NAMALWA (cell line): ENCODE results near the gene PLA2G4B.

Experiments
- DNase-seq: peaks from one replicate; pipeline ENCODE4 v3.0.0-alpha.2; 2015; ENCODE audit warnings: low spot score

The PLA2G4B gene

DNA sequence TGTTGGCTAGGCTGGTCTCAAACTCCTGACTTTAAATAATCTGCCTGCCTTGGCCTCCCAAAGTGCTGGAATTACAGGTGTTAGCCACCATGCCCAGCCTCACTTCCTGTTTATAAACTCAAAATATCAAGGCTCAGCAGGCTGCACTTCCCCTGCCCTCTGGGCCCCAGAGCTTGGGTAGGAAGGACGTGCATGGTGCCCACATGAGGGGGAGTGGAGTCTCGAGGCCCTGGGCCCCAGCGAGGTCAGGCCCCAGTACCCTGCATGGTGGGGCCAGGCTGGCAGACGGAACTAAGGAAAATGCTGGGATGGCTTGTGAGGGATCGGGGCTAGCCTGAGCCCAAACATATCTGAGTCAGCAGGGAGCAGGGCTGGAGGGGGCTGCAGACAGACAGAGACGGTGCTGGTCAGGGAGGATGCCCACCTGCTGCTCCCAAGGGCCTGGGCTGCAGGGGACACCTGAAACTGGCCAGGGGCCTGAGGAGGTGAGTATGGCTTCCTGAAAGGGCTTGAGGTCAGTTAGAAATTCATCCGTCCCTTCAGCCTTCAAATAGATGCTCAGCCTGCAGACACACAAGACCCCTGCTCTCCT, 50.1 kb downstream of the PLA2G4B start:
- no peak for DNase-seq

DNA sequence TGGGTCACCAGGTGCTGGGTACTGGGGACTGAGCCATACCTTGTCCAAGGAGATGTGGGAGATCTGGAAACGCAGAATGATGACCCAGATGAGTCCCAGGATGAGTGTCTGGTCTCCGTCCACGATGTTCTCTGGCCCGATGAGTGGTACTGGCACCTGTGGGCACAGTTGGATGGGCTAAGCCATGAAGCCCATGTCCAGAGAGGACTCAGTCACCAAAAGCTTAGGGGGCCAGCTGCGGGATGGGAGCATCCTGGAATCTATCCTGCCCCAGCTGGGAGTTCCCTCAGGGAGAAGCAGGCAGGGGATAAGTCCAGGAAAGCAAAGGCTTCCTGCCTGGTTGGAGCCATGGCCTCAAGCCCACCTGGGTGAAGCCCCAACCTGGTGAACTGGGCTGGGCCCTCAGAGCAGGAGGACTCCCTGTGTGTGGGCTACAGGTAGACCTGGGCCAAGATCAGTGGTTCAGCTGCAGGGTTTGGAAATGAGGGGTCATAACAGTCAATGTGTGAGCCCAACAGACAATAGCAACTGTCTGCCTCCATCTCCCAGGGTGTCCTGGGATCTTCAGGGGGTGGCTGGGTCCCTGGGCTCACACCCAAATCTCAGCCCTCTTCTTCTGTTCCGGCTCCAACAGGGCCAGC, 51.5 kb downstream of the PLA2G4B start:
- DNase-seq, result no peak

DNA sequence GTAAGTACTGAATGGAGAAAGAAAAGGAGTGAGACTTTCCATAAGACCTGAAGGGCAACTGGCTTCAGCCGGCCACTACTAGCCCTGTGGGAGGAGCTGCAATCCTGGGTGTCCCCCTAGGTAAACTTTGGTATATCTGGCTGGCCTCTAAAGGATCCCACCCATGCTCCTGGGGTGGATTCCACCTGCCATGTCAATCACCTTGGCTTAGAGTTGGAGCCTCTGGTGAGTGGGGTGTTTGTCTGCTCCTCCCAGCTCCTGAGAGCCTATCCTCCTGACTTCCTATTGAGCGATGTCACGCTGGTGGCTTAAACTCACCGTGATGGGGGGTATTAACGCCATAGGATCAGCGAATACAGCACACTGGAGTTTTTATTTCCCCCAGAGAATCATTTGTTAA, 52.6 kb downstream of the PLA2G4B start:
- no peak for DNase-seq

DNA sequence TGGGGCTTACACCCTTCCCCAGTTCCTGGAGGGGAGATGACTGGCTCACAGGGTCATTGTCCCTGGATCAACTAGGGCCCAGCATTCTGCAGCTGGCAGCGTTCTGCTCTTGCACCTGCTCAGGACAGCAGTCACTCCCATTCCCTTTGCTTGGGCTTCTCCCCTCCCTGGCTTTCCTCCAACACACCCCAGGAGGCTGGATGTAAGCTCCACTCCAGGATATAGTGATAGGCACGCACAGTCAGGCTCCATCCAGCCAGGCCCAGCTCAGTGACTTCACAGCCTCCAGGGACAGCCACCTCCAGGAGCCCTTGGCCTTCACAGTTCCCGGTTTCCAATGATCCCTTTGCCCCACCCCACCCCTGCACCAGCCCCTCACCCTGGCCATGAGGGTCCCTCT, 53.3 kb downstream of the PLA2G4B start:
- no peak for DNase-seq

DNA sequence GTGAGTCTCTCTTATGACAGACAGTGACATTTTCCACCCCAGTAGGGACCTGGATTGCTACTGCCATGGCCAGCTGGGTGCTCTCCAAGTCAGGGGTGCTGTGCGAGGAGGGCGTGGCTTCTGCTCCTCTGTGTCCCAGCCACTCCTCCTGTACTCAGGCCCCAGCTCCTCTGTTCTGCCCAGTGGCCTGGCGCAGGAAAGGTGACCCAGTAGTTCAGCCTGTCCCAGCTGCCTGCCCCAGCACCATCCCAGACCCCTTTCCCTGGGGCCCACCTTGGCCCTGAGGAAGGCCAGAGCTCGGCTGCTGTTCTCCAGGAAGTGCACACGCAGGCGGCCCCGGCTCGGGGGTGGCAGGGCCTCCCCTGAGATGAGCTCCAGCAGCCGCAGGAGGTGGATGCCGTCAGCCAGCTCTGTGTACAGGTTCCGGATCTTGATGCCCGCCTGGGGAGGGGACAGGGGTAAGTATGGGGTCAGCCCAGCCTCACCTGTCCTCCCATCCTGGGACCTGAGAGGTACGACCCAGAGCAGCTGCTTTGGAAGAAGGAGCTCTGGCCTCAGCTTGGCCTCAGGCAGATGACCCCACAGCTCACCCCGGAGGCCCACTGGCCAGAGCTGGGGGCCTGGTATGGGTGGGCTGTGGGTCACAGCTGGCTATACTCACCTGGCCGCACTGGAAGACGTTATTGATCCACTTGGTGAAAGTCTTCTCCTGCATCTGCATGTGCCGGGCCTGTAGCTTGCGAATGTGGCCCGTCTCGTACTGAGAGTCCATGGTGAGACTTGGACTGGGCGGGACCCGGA, 54.2 kb downstream of the PLA2G4B start:
- no peak for DNase-seq

DNA sequence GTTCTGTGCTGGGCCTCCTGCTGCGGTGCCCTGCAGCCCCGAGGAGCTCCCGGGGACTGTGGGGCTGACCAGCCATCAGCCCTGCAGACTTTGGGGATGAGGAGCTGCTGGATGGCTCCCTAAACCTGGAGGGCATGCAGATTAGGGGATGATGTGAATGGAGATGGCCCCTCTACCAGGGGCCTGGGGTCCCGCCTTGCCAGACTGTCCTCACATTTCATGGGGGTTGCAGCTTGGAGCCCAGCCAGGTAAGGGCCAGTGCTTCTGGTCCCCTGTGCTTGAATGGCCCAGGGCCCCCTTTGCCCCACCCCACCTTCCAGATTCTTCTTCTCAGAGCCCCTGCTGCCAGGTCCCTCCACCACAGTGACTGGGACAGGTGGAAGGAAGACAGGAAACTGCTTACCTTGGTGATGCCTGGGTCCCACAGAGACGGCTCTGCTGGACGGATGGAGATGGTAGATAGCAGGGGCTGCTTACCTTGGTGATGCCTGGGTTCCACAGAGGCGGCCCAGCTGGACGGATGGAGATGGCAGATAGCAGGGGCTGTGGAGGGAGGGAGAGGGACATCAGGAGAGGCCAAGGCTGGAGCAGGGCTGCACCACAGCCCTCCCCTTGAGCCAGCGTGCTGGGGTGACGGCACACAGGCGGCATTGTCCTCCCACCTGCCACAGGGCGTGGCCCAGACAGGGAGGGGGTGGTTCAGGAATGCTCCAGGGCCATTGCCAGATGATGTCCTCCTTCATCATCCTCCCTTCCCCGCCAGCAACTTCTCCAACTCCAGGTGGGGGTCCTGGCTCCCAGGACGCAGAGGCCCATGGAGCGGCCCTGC, 55.0 kb downstream of the PLA2G4B start, which contains the start of gene SPTBN5:
TSS of gene SPTBN5 (minus strand) at position 632 of the 829 bp plus-strand sequence. CDS start at position 76, 556 bp downstream.
- no peak for DNase-seq

DNA sequence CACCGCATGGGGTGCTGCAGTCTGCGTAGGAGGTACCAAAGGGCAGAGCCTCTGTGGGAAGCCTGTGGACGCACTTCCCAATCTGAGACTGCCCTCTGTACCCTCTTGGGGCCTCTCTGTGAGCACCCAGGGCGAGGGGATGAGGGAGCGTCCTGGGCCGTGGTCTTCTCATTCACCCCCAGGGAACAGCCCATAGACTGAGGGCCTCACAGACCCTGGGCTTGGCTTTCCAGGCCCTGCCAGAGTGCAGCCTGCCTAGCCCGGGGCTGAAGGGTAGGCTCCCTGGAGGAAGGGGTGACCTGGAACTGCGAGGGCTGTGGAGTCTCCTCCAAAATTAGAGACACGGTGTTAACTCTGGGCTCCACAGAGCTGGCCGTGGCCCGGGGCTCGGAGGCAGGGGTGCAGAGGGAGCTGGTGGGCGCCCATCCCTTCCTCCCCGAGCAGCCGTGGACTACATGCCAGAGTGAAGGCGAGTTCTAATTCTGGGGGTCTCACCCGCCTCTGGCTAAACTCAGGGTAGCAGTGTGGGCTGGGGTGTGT, 55.7 kb downstream of the PLA2G4B start:
- DNase-seq, result no peak

DNA sequence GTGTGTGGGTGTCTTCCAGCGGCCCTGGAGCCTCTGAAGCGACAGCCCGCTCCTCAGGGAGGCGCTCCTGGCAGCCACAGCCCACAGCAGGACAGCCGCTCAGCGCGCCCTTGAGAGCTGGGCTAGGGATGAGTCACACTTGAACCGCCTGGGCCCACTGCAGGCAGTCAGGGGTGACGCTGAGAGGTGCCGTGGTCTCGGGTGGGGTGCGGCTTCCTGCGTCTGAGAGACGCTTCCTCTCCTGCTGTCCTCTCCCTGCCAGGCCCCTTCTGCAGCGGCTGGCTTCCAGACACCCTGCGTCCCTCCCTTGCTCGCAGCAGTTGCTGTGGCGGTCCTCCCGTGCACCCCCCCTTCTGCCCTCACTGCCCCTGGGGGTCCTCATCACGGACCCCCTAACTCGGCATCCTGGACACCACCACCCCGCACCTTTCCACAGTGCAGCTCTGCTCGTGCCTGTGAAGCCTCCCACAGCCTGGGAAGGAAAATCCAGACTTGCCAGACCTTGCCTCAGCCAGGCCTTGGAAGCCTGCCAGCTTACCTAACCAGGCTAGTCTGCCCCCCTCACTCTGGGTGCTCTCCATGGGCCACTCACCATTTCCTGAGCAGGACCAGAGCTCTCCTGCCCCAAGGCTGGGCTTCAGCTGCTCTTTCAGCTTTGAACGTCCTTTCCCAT, 56.3 kb downstream of the PLA2G4B start:
- no peak for DNase-seq

DNA sequence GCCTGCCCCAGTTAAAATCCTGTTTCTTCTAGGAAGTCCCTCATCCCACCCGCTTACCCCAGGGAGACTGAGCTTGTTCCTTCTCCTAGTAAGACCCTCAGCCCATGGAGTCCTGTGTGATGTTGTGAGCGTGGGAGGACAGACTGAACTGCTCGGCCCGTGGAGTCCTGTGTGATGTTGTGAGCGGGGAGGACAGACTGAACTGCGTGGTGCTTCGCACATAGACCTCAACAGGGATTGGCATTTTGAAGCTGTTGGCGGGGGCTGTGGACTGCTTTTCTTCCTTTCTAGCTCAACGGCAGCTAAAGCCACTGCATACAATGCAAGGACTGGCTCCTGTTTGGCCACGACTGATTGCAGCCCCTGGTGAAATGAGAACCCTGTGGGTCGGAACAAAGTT, 56.8 kb downstream of the PLA2G4B start:
- DNase-seq, result no peak

DNA sequence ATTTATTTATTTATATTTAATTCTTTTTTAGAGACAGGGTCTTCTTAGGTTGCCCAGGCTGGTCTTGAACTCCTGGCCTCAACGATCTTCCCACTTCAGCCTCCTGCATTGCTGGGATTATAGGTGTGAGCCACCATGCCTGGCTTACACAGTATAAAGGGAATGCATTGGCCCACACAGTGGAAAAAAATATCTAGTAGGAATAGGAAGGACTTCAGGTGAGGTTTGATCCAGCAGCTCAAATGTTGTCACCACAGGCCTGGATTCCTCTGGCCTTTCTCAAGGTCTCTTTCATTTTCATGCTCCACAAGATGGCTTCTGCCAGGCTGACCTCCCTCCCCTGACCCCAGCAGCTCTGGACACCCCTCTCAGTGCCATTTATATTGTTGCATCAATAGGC, 57.3 kb downstream of the PLA2G4B start:
- no peak for DNase-seq

DNA sequence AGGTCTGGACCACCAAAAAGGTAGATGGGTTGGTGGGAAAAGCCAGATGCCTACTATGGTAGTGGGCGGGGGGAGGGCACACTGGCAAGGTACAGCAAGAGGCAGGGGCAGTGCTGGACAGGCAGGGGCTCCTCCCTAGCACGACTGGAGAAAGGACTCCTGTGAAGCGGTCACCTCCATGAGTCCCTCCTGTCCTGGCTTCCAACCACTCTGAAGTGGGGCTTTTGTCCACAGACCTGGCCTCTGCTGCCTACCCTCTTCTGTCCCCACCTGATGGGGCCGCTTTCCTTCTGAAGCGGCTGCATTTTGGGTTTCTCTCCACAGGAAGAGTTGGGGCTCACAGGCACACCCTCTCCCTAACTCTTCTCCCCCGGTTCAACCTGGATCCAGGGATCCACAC, 57.9 kb downstream of the PLA2G4B start:
- no peak for DNase-seq

DNA sequence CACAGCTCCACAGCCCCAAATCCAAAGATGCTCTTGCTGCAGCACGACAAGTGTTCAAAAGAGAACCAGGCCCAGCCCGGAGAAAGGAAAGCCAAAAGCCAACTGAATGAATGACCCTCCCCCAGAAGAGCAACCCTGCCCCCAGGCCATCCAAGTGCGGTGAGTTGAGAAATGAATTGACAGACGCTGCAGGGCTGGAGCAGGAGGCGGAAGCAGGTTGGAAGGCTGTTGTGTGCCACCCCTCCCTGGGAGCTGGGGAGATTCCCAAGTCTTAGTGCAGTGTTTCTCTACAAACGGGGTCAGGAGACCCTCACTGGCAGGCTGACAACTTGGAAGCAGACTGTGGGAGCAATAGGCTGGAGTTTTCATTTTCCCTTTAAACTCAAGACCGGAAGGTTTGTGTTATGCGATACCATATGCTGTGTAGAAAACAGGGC, 58.7 kb downstream of the PLA2G4B start:
- no peak for DNase-seq
